Breast epithelium (tissue), 3 donors: ENCODE results near the gene ZNF396.

Experiments used
- POLR2A ChIP-seq: fragments of 450-650 bp; IDR thresholded peaks from one replicate; pipeline ENCODE4 v1.6.1; 2016; ENCODE audit warnings: antibody characterized with exemption, mild to moderate bottlenecking, moderate library complexity
- TF ChIP-seq, protein P1 (sequence below), 3 donors: fragments of 450-650 bp; IDR thresholded peaks; one replicate each; pipeline ENCODE4 v1.5.1; 2016 to 2017; ENCODE audit warnings: antibody characterized with exemption in 3 of 3, mild to moderate bottlenecking in 3 of 3, moderate library complexity in 3 of 3

DNA sequence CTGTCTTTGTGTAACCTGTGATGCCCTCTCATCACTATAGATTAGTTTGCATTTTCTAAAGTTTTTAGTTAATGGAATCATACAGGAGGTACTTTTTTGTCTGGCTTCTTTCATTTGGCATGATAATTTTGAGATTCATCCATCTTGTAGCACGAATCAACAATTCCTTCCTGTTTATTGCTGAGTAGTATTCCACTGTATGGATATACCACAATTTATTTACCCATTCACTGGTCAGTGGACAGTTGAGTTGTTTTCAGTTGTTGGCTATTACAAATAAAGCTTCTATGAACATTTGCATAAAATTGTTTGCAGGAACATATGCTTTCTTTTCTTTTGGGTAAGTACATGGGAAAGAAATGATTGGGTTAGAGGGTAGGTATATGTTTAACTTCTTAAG lies 40.1 kb upstream of the ZNF396 start:
- no peak for TF ChIP-seq POLR2A
- TF ChIP-seq, protein P1, sequence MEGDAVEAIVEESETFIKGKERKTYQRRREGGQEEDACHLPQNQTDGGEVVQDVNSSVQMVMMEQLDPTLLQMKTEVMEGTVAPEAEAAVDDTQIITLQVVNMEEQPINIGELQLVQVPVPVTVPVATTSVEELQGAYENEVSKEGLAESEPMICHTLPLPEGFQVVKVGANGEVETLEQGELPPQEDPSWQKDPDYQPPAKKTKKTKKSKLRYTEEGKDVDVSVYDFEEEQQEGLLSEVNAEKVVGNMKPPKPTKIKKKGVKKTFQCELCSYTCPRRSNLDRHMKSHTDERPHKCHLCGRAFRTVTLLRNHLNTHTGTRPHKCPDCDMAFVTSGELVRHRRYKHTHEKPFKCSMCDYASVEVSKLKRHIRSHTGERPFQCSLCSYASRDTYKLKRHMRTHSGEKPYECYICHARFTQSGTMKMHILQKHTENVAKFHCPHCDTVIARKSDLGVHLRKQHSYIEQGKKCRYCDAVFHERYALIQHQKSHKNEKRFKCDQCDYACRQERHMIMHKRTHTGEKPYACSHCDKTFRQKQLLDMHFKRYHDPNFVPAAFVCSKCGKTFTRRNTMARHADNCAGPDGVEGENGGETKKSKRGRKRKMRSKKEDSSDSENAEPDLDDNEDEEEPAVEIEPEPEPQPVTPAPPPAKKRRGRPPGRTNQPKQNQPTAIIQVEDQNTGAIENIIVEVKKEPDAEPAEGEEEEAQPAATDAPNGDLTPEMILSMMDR (IDR thresholded peaks at IDR 0.05), result no peak
